Measurements from ENCODE around the gene ARFRP1.

The ARFRP1 gene

GRCh38 chr20:63743210-63743970 is 35.6 kb upstream of the ARFRP1 start:
- no peak for DNase-seq (ENCODE audit: low spot score)

- DNase-seq (ENCODE audit: low spot score), result no peak
Observed at GRCh38 chr20:63742381-63743024, 34.7 kb upstream of the ARFRP1 start.

- no peak for DNase-seq (ENCODE audit: low spot score)
Observed at GRCh38 chr20:63741676-63742380, 34.1 kb upstream of the ARFRP1 start.

GRCh38 chr20:63741354-63741675 is 33.5 kb upstream of the ARFRP1 start:
- DNase-seq (ENCODE audit: low spot score), result no peak

- peak; percentile 84 for DNase-seq (ENCODE audit: low spot score)
Observed at GRCh38 chr20:63740627-63741353, 33.0 kb upstream of the ARFRP1 start.

- no peak for DNase-seq (ENCODE audit: low spot score)
Observed at GRCh38 chr20:63740070-63740626, 32.4 kb upstream of the ARFRP1 start.

- DNase-seq (ENCODE audit: low spot score), result peak; percentile 79
Observed at GRCh38 chr20:63739130-63740069, 31.6 kb upstream of the ARFRP1 start, which contains the start of gene SLC2A4RG. Gene SLC2A4RG (plus strand): TSS chr20:63739776. CDS start chr20:63739913, 137 bp downstream.

GRCh38 chr20:63738687-63739129 is 30.9 kb upstream of the ARFRP1 start:
- peak; percentile 39 for DNase-seq (ENCODE audit: low spot score)

- no peak for DNase-seq (ENCODE audit: low spot score)
Observed at GRCh38 chr20:63737945-63738686, 30.3 kb upstream of the ARFRP1 start.

- DNase-seq (ENCODE audit: low spot score), result no peak
Observed at GRCh38 chr20:63737695-63737944, 29.8 kb upstream of the ARFRP1 start.

- no peak for DNase-seq (ENCODE audit: low spot score)
Observed at GRCh38 chr20:63736893-63737694, 29.3 kb upstream of the ARFRP1 start.

GRCh38 chr20:63735859-63736718 is 28.3 kb upstream of the ARFRP1 start, which contains the start of gene LIME1:
Gene LIME1 (plus strand): TSS chr20:63736664. CDS start chr20:63737550, 886 bp downstream.
- DNase-seq (ENCODE audit: low spot score), result no peak

GRCh38 chr20:63734946-63735858 is 27.4 kb upstream of the ARFRP1 start:
- DNase-seq (ENCODE audit: low spot score), result peak; percentile 29

GRCh38 chr20:63734111-63734945 is 26.6 kb upstream of the ARFRP1 start:
- no peak for DNase-seq (ENCODE audit: low spot score)

GRCh38 chr20:63733579-63734081 is 25.9 kb upstream of the ARFRP1 start:
- DNase-seq (ENCODE audit: low spot score), result no peak

GRCh38 chr20:63733117-63733516 is 25.3 kb upstream of the ARFRP1 start:
- DNase-seq (ENCODE audit: low spot score), result no peak
